GM19455 (cell line): ENCODE data around the gene ATG2B.

ENCODE experiments used
- ATAC-seq: cut with Tn5 transposase; IDR thresholded peaks from one replicate; pipeline ENCODE4 v1.9.1; 2021; ENCODE audit not compliant: unreplicated experiment

ATG2B gene

DNA sequence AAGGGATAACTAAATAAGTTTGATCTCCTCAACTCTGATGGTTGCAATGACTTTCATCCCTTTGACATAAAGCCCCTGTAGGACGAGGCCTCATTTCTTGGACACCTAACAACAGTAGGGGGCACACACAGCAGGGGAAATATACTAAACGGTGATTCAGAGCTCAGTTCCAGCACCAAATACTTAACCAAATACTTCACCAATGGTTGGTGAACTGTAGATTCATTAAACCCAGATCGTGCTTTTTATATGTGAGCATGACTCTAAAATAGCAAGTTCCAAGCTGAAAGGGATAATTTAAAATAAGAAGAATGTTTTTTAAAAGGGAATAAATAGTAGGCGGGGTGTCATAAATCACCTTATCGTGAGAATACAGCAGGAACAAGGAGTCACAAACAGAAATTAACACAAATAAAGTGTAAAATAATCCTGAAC is 53.2 kb downstream of the ATG2B start:
- ATAC-seq: no peak

GRCh38 chr14:96309133-96309895 is 53.8 kb downstream of the ATG2B start:
- ATAC-seq: no peak

GRCh38 chr14:96307434-96307833 is 55.7 kb downstream of the ATG2B start:
- no peak for ATAC-seq

DNA sequence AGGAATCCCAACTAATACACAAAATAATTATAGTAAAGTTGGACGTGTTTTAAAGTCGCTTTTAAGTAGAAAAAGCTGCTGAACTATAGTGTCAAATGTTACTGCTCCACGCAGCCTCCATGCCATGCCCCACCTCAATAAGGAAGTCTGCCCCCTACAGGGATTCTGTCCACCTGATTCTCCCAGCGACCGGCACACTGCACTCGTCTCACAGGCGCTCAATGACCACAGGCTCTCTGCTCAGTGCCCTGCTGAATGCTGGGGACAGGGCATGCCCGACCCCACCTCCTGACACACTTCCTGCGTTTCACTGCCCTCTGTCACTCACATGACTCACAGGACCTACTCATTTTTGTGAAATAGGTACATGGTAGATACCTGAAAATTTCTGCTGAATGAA is 58.2 kb downstream of the ATG2B start:
- ATAC-seq: no peak

- no peak for ATAC-seq
Observed at GRCh38 chr14:96303981-96304380, 59.2 kb downstream of the ATG2B start.

DNA sequence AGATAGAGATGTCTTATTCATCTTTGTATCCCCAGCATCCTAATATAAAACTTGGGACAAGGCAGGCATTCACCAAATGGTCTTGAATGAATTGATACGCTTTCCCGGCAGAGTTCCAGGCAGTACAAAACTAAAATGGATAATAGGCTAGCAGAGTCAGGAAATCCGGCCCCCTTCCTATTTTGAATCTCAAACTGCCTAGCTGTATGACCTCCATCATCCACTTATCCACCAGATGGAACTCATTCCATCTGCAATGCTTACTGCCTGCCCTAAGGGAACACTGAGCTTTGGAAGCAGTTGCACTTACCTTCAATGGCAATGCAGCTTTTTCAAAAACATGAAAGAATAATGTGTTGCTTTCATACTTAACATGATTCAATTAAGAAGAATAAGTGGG is 63.7 kb downstream of the ATG2B start:
- ATAC-seq: no peak

- no peak for ATAC-seq
Observed at GRCh38 chr14:96297997-96298515, 65.1 kb downstream of the ATG2B start.

GRCh38 chr14:96297000-96297399 is 66.1 kb downstream of the ATG2B start:
- no peak for ATAC-seq

DNA sequence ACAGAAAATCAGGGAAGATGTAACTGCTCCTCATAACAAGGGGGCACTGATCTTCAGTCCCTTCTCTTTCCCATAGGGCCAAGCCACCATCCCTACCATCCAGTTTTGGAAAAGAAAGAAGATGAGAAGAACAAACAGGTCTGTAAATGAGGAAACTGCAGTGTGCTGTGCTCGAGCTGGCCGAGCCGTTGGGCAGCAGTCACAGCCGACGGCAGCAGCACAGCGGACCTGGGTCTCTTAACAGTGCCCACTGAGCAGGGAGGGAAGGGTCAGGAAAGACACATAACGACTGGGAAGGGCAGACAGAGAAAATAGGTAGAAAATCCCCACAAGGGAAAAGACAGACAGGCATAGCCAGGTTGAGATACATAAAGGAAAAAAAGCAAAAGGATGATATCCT is 68.9 kb downstream of the ATG2B start:
- ATAC-seq: no peak

DNA sequence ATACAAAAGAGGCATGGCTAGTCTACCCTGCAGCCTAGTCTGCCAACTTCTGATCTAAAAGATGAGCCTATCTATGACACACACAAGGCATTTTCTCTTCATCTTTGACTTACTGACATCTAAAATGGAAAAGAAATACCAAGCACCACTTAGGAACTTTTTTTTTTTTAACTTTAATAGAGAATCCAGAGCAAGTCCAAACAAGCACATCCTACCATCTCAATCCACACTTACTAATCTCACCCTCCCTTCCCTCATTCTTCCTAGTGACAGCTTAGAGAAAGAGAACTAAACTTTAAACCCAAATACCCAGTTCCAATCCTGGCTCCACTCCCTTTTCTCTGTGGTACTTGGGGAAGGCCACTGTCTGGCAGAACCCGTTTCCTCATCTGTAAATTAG is 75.3 kb downstream of the ATG2B start:
- ATAC-seq: no peak

DNA sequence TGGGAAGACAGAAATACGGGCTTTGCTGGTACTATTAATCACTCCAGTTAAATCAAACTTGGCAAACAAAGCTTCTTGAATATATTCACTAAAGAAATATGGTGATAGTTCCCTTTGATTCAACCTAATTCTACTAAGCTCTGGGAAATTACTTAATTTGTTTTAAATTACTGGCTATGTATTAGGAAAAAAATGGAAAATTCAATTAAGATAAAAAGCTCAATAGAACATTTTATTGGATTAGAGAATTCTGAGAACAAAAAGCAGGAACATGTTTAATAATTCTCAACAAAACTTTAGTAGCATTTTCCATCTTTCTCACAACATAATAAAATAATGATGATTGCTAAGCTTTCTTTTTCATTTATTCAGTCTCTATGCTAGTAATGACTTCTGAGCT is 76.9 kb downstream of the ATG2B start:
- no peak for ATAC-seq

DNA sequence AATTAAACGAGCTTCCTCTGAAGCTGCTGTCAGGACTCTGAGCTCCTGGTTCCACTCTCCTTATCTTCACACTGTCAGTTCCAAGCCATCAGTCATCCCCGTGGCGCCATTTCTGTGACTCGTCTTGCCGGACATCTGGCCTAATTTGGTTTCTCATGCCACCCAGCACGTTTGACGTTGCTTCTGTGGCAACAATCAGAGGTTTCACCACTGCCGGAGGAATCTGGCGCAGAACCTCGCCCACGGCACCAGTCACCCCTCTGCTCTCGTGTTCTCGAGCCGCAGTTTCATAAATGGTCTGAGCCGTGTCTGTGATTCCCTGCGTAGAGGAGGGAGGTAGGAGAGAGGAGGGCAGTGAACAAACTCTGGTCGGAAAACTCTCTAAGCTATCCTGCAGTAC is 77.5 kb downstream of the ATG2B start:
- ATAC-seq: no peak

GRCh38 chr14:96284430-96284829 is 78.7 kb downstream of the ATG2B start:
- no peak for ATAC-seq

GRCh38 chr14:96284008-96284407 is 79.1 kb downstream of the ATG2B start:
- ATAC-seq: no peak

- ATAC-seq: no peak
Observed at GRCh38 chr14:96281486-96281885, 81.7 kb downstream of the ATG2B start.

DNA sequence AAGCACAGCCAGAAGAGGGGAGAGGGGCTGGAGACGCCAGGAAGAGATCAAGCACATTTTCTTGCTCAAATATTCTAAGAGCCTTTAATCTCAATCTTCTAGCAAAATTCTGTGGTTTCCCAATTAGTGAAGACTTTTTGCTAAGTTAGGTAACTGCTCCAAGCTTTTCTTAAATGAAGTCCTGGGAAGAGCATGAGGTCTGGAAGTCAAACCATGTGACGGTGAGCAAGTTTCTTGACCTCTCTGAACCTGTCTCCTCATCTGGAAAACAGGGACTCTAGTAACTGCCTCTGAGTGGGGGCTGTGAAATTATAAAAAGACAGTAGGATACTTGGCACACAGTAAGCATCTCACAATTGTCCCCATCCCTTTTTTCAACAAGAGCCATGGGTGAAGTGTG is 83.0 kb downstream of the ATG2B start:
- ATAC-seq: no peak

DNA sequence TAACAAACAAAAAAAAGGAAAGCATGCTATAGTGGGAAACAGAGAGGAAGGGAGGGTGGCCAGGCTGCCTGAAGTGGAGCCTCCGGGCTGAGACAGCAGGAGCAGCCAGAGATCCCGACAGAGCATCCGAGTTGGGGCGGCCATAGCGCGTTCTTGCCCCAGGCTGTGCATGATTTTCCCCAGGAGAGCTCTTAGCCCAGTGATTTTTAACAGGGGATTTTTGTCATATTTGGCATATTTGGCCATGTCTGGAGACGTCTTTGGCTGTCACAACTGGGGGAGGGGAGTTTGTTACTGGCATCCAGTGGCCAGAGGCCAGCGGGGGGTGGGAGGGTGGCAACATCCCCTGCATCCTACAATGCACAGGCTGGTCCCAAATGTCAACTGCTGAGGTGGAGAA is 83.6 kb downstream of the ATG2B start:
- ATAC-seq: no peak

DNA sequence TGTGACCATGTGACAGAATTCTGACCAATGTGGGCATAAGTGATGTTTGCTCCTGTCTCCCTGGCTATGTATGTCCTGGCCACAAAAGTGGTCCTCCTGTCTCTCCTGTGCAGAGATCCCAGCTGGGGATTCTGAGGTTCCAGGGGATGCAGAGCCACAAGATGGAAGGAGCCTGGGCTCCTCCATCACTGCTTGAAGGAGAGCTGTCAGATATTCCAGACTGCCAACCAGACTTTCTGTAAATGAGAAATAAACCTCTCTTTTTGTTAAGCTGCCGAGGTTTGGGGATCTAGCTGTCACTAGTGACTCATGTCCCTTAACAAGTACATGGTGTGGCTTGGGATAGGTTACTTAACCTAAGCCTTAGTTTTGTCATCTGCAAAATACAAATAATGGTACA is 85.3 kb downstream of the ATG2B start:
- ATAC-seq: no peak

DNA sequence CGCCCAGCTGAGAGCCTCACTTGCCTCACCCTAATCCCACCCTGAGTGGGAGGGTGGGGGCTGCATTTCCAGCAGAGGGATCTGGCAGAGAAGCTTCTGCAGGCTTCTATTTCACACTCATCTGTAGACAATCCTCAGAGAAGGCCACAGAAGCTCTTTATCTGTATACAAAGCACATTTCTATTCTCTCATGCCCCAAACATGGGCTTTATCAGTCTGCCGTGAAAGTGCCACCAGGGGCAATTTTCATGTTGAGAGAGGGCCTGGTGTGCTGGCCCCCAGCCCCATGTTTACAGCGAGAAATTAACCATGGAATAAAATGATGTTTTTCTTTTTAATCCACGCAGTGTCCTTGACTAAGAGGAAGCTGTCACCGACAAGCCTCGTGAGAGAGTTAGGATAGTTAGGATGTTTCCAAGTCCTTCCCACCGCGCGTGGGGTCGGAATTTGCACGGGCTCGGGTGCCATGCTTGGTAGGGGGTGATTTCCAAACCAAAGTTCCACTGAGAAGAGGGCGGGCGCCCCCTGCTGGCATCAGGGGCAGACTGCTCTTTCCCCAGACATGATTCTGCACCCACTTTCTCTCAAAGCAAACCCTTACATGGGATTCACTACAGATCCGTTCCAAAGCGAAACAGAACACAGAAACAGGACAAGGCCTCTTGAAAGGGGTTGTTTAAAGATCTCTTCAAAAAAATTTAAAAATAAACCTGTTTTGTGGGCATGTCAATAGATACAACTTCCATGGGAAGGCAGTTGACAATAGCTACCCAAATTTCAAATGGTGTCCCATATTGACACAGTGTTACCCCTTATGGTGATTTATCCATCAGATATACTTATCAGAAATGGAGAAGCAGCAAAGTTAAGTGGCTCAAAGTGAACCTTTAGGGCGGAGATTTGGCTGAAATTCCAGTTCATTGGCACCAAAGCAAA is 87.7 kb downstream of the ATG2B start:
- no peak for ATAC-seq

GRCh38 chr14:96274543-96274942 is 88.6 kb downstream of the ATG2B start:
- ATAC-seq: no peak

DNA sequence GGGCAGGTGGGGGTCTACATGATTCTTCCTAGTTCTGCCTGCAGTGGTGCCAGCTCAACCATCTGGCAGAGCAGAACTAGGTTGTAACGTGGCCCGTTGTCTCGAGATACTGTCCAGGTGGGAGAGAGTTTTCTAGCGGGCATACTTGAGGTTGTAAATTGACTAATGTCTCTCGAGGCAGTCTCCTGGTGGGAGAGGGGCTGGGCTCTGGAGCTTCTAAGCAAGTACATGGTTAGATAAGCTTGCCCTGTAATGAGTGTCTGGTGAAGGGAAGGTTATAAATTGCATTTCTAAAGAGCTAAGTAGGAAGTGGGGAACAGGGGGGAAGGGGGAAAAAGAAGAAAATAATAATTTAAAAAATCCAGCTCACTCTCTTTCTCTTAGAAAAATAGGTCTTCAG is 89.0 kb downstream of the ATG2B start:
- ATAC-seq: no peak

DNA sequence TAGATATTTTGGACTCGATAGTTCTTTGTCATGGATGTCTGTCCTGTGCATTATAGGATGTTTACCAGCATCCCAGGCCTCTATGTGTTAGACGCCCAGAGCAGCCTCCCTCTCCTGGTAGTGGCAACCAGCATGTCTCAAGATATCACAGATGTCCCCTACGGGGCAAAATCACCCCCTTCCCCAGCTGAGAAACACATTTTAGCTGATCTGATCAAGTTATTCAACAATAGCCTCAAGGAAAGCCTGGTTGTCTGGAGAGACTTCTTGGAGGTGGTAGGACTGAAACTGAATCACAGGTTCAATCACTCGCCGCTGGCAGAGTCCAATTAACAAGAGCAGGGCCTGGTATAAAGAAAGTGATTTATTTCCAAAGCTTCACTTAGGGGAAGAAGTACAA is 89.5 kb downstream of the ATG2B start:
- no peak for ATAC-seq
